Heart left ventricle (tissue), 16 donors: Measurements from ENCODE around the gene ABCA7. TPM values are rescaled to one million over a fixed set of nuclear protein-coding genes. Genes with fewer than 3 reads are reported as not detected.
A peak's percentile ranks its signal among the peaks of the same experiment; 100 is the strongest.

ENCODE experiments used
- ATAC-seq, 4 donors: fragments of 200-7000 bp; cut with Tn5 transposase; one replicate each; pipeline ENCODE4 v1.9.1; 2020 to 2022; ENCODE audit warnings: moderate library complexity in 4 of 4, mild to moderate bottlenecking in 3 of 4, moderate number of reproducible peaks in 1 of 4
- DNase-seq, 5 donors: peaks; one replicate each; pipeline ENCODE4 v3.0.0-alpha.2; 2020
- H3K27ac ChIP-seq, 12 donors: fragments of 200-600 bp; sonication (generic) in 4 of 12; one replicate each; pipeline versions ENCODE4 v1.5.0 to v1.8.0; 2016 to 2022; ENCODE audit warnings: mild to moderate bottlenecking in 2 of 12
- H3K27me3 ChIP-seq, 9 donors: fragments of 200-600 bp; sonication (generic) in 2 of 9; one replicate each; pipeline versions ENCODE4 v1.5.1 to v1.8.0; 2016 to 2022; ENCODE audit warnings: mild to moderate bottlenecking in 3 of 9
- H3K36me3 ChIP-seq, 9 donors: fragments of 200-600 bp; sonication (generic) in 2 of 9; one replicate each; pipeline versions ENCODE4 v1.5.0 to v1.8.0; 2018 to 2022; ENCODE audit warnings: mild to moderate bottlenecking in 2 of 9
- H3K4me1 ChIP-seq, 12 donors: fragments of 200-600 bp; sonication (generic) in 4 of 12; one replicate each; pipeline versions ENCODE4 v1.5.0 to v1.8.0; 2016 to 2022; ENCODE audit warnings: mild to moderate bottlenecking in 3 of 12
- H3K4me3 ChIP-seq, 12 donors: fragments of 200-600 bp; sonication (generic) in 4 of 12; one replicate each; pipeline versions ENCODE4 v1.5.0 to v1.8.0; 2017 to 2022; ENCODE audit warnings: mild to moderate bottlenecking in 9 of 12, moderate library complexity in 4 of 12
- H3K9me3 ChIP-seq, 12 donors: fragments of 200-600 bp; sonication (generic) in 4 of 12; one replicate each; pipeline versions ENCODE4 v1.5.0 to v1.8.0; 2016 to 2022; ENCODE audit warnings: mild to moderate bottlenecking in 1 of 12
- POLR2A ChIP-seq, 2 donors: fragments of 450-650 bp; IDR thresholded peaks; one replicate each; pipeline ENCODE4 v1.6.1; 2017; ENCODE audit warnings: antibody characterized with exemption in 2 of 2, mild to moderate bottlenecking in 2 of 2, moderate library complexity in 2 of 2
- WGBS, 4 donors: extraction: QIAGEN DNeasy Blood & Tissue Kit in 2 of 4; methylation state at CpG; one replicate each; pipeline versions ENCODE4 v1.1.5 to v1.1.7; 2013 to 2018; 5-methylcytosine and 5-hydroxymethylcytosine counted together
- intact Hi-C, 10 donors: fragments of 100-400 bp; cut with DNase I; formaldehyde crosslinking; loops; one replicate each; pipeline versions ENCODE4 v1.11.1 to v1.14.2; 2022
- polyA plus RNA-seq, 2 donors: library from polyadenylated mRNA; stranded (reverse); fragments of 200-250 nt; gene quantifications; one replicate each; pipeline ENCODE4 v1.2.3, GENCODE V29; 2013
- total RNA-seq, 9 donors: library from RNA; depleted of rRNA in 2 of 9; stranded (reverse); fragments of >200 nt in 2 of 9; fragmentation: NEBNext Ultra II Directional in 3 of 9; extraction: Animal tissue kit (Norgen Biotek cat#: 25700) in 3 of 9; gene quantifications; one replicate each; pipeline versions ENCODE4 v1.1.0 to v1.2.4, GENCODE V29; 2016 to 2023
- TF ChIP-seq, protein P1 (sequence below), 12 donors: fragments of 200-600 bp; sonication (generic) in 4 of 12; IDR thresholded peaks; one replicate each; pipeline versions ENCODE4 v1.5.0 to v1.8.0; 2018 to 2022; ENCODE audit warnings: antibody characterized with exemption in 12 of 12, mild to moderate bottlenecking in 5 of 12
- donor health status: ischemic (EF 13 %, LVEDD 7.1; RV severe dilation, severe dysfunction).
- donor health status: healthy with polysubstance abuse.
- donor health status: DM: no; HTN: yes; CAD: no.
- donor health status: DM: no; HTN: no; CAD: no.
- donor health status: ischemic (EF 25% LVEDD 6.9; RV normal size, moderate dysfunction).
- donor health status: ischemic (EF 25% LVEDD 5.7; RV mildly dilated, moderate dysfunction).
- donor health status: healthy.
- donor health status: DM: yes; HTN: yes; CAD: no.
- donor health status: ischemic (EF 35%, LVEDD 5.7; RV mildly dilated, moderate dysfunction).
- donor health status: nonischemic (EF 11% LVEDD 7.7; RV severe dilation, severe dysfunction).
- donor health status: DM: yes; HTN: yes; CAD: no.
- donor health status: PGD.
- donor health status: ischemic (EF 29% LVEDD 5.4; RV normal size, mild dysfunction).
- donor health status: nonischemic (EF 23%, LVEDD 6.1; RV moderate dilation, normal function).

Gene ABCA7
- total and polyA plus RNA-seq, 11 donors = 2.9 to 12.4 (median 8.8) TPM

GRCh38 chr19:1104311-1105007 is 64.6 kb downstream of the ABCA7 start:
- ATAC-seq = peak in 3 of 4 donors; percentile 14 to 54 (median 42)
- intact Hi-C loops = loop anchor here in 5 of 10 donors (5.0 kb wide), 3 partner anchors 77 to 168 kb away; partner anchors contain the start of genes RNU6-2 (in 4 of the 5), TMEM259 (in 4 of the 5) and CNN2 (in 1 of the 5)
- Histone ChIP-seq H3K4me1 (peaks cover 0 to 67% (median 50%) of the 10 kb centered on the region in 12 donors), H3K27me3 (no peaks in the 10 kb centered on the region), H3K4me3 (peak overlapping the region; percentile 35 to 95 (median 76)), H3K9me3 (peaks cover 0 to 6% (median 0%) of the 10 kb centered on the region in 12 donors), H3K36me3 (peaks cover 0 to 37% (median 32%) of the 10 kb centered on the region in 9 donors), H3K27ac (peak overlapping the region; percentile 79 to 100 (median 98))
- TF ChIP-seq, protein P1, sequence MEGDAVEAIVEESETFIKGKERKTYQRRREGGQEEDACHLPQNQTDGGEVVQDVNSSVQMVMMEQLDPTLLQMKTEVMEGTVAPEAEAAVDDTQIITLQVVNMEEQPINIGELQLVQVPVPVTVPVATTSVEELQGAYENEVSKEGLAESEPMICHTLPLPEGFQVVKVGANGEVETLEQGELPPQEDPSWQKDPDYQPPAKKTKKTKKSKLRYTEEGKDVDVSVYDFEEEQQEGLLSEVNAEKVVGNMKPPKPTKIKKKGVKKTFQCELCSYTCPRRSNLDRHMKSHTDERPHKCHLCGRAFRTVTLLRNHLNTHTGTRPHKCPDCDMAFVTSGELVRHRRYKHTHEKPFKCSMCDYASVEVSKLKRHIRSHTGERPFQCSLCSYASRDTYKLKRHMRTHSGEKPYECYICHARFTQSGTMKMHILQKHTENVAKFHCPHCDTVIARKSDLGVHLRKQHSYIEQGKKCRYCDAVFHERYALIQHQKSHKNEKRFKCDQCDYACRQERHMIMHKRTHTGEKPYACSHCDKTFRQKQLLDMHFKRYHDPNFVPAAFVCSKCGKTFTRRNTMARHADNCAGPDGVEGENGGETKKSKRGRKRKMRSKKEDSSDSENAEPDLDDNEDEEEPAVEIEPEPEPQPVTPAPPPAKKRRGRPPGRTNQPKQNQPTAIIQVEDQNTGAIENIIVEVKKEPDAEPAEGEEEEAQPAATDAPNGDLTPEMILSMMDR (IDR thresholded peaks at IDR 0.05) = peak in 1 of 12 donors; percentile 6
- no peak for TF ChIP-seq POLR2A (IDR thresholded peaks at IDR 0.05)
- peak; percentile 72 to 90 (median 85) for DNase-seq
- WGBS, 4 donors = 0 to 1% (median 1%) methylated on average over 34 to 93 of the region's 93 CpGs

DNA sequence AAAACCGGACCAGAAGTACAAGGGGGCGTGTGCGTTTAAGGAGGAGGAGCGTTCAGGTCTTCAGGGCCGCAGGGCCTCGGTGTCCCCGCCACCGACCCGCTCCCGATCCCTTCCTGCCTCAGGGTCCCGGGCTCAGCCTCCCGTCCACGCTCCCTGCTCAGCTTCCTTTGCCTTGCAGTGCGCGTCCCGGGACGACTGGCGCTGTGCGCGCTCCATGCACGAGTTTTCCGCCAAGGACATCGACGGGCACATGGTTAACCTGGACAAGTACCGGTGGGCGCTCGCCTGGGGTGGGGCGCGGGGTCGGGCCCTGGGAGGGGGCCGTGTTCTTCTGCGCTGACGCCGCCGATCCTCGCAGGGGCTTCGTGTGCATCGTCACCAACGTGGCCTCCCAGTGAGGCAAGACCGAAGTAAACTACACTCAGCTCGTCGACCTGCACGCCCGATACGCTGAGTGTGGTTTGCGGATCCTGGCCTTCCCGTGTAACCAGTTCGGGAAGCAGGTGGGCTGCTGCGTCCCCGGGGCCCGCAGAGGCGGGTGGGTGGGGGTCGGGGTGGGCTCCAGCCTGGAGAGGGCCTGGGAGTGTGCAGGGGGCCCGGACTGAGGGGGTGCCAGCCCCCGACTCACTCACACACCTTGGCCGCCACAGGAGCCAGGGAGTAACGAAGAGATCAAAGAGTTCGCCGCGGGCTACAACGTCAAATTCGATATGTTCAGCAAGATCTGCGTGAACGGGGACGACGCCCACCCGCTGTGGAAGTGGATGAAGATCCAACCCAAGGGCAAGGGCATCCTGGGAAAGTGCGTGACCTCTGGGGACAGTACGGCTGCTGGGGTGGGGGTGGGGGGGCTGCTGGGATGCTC is 65.3 kb downstream of the ABCA7 start:
- TF ChIP-seq, protein P1 (IDR thresholded peaks at IDR 0.05) = no peak
- TF ChIP-seq POLR2A (IDR thresholded peaks at IDR 0.05) = no peak
- intact Hi-C loops = no loop called here
- WGBS, 4 donors = 28 to 64% (median 42%) methylated on average over 22 to 69 of the region's 69 CpGs

DNA sequence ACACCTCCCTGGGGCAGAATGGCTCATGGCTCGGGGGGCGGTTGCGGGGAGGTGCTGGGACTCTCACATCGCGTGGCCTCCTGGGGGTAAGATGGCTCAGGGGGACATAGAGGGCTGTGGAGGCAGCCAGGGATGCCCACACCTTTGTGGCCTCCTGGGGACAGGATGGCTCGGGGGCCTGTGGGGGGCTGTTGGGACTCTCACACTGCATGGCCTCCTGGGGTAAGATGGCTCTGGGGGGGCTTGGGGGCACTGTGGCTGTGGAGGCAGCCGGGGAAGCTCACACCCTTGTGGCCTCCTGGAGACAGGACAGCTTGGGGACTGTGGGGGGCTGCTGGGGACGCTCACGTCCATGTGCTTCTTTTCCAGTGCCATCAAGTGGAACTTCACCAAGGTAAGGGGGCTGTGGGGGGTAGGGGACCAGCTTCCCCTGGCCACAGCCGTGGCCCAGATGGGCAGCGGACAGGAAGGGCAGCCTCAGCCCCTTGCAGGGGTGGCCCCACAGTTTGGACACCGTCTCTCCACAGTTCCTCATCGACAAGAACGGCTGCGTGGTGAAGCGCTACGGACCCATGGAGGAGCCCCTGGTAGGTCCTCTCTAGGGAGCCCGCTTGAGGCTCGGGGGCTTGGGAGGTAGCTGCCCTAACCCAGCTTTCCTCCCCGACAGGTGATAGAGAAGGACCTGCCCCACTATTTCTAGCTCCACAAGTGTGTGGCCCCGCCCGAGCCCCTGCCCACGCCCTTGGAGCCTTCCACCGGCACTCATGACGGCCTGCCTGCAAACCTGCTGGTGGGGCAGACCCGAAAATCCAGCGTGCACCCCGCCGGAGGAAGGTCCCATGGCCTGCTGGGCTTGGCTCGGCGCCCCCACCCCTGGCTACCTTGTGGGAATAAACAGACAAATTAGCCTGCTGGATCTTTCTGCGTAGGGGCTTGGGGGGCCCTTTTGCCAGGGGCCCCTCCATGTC is 66.2 kb downstream of the ABCA7 start:
- no peaks in the 10 kb centered on the region for H3K9me3 ChIP-seq
- no peak for TF ChIP-seq POLR2A (IDR thresholded peaks at IDR 0.05)
- TF ChIP-seq, protein P1 (IDR thresholded peaks at IDR 0.05) = no peak
- 86 to 91% (median 89%) methylated on average over 23 to 32 of the region's 32 CpGs for WGBS, 4 donors
- H3K27ac ChIP-seq = peak overlapping the region in 3 of 12 donors; percentile 11 to 100 (median 35)
- intact Hi-C loops = no loop called here
- peaks cover 0 to 56% (median 39%) of the 10 kb centered on the region in 12 donors for H3K4me1 ChIP-seq
- ATAC-seq (no peak), DNase-seq (no peak)
- H3K27me3 ChIP-seq = no peaks in the 10 kb centered on the region
- no peak overlapping the region for H3K4me3 ChIP-seq
- H3K36me3 ChIP-seq = peaks cover 0 to 51% (median 36%) of the 10 kb centered on the region in 9 donors

More for the DNA sequence above, 65.3 kb downstream of the ABCA7 start:
- peaks cover 0 to 60% (median 48%) of the 10 kb centered on the region in 12 donors for H3K4me1 ChIP-seq
- ATAC-seq (no peak), DNase-seq (no peak)
- peak overlapping the region; percentile 35 to 95 (median 76) for H3K4me3 ChIP-seq
- no peaks in the 10 kb centered on the region for H3K9me3 ChIP-seq
- peak overlapping the region; percentile 79 to 100 (median 98) for H3K27ac ChIP-seq
- H3K36me3 ChIP-seq = peaks cover 0 to 45% (median 32%) of the 10 kb centered on the region in 9 donors
- no peaks in the 10 kb centered on the region for H3K27me3 ChIP-seq
